Subcutaneous adipose tissue (tissue), 4 donors: Measurements from ENCODE around the gene MPST. TPM values are rescaled to one million over a fixed set of nuclear protein-coding genes. Genes with fewer than 3 reads are reported as not detected.

ENCODE experiments used
- total RNA-seq, 4 donors: library from RNA; depleted of rRNA; stranded (reverse); fragments of >200 nt; gene quantifications; one replicate each; pipeline ENCODE4 v1.1.0, GENCODE V29; 2016
- TF ChIP-seq, protein P1 (sequence below): fragments of 450-650 bp; IDR thresholded peaks from one replicate; pipeline ENCODE4 v1.5.1; 2016; ENCODE audit warnings: low read depth, mild to moderate bottlenecking, control low read depth, antibody characterized with exemption, moderate library complexity

The MPST gene
- total RNA-seq, 4 donors from 2014 or later, result 61.1 to 320 (median 149) TPM

DNA sequence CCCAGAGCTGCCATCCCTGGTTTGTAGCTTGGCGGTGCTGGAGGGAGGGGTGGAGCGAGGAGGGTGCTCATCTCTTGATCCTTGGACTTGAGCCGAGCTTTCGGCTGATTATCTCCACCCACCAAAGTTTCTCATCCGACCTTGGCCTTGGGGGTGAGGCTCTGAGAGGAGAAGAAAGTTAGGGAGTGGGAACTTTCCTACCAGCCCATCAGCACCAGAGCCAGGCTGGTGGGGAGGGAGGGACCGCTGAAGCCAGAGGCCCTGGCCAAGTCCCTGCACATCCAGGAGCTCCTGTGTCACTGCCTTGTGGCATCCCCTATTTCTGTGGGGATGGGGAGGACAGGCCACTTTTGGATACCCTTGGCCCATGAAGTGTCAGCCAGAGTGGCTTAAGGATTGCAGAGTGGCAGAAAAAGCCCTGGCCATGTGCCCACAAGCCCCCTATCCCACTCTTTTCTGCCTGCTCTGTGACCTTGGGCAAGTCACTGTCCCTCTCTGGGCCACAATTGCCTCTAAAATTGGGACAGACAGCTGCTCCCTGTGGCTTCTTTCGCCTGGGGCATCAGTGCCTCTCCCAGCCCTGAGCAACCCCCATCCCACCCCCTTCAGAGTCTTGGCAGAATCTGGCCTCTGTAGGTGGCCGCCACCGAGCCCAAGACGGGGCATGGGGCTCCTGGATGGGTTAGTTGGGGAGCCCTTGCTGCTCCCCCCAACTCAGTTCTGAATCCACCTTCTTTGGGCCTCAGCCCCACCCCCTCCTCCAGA lies 42.3 kb downstream of the MPST start:
- TF ChIP-seq, protein P1, sequence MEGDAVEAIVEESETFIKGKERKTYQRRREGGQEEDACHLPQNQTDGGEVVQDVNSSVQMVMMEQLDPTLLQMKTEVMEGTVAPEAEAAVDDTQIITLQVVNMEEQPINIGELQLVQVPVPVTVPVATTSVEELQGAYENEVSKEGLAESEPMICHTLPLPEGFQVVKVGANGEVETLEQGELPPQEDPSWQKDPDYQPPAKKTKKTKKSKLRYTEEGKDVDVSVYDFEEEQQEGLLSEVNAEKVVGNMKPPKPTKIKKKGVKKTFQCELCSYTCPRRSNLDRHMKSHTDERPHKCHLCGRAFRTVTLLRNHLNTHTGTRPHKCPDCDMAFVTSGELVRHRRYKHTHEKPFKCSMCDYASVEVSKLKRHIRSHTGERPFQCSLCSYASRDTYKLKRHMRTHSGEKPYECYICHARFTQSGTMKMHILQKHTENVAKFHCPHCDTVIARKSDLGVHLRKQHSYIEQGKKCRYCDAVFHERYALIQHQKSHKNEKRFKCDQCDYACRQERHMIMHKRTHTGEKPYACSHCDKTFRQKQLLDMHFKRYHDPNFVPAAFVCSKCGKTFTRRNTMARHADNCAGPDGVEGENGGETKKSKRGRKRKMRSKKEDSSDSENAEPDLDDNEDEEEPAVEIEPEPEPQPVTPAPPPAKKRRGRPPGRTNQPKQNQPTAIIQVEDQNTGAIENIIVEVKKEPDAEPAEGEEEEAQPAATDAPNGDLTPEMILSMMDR, result no peak

DNA sequence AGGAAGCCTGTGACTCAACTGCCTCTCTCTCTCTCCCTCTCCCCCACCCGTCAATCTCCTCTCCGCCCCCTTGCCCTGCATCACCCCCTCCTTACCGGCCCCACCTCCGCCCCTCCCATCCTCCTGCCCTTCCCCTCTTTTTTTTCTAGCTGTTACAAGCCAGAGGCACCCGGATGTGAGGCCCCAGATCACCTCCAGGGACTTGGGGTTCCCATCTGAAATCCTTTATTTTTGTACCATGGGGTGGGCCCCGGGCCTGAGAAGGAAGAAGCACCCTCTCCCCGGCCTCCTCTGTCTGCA lies 42.8 kb downstream of the MPST start:
- TF ChIP-seq, protein P1, result no peak

DNA sequence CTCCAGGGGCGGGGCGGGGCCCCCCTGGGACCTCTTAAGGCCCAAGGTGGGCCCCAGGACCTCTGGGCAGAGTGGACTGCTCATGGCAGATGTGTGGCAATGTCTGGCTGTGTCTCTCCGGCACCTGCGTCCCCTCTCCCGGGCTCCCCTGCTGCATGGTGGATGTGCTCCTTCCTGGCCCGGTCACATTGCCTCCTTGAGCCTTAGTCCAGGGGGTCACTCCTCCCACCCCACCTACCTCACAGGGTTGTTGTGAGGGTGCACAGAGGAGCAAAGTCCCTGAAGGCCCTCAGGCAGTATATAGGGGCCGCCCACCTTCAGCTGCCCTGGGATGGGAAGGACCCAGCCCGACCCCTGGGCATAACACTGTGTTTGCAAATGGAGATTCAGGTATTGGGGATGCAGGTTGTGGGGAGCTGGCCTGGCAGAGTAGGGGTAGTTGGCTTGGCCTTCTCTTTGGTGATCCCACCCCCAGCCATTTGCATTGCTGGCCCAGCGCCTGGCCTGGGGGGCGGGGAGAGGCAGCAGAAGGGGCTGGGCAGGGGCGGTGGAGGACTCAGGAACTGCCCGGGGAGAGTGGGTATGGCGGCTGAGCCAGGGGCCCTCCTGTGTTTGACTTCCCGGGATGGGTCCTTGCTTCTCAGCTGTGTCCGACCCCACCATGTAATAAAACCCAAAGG lies 43.3 kb downstream of the MPST start:
- TF ChIP-seq, protein P1, result no peak

DNA sequence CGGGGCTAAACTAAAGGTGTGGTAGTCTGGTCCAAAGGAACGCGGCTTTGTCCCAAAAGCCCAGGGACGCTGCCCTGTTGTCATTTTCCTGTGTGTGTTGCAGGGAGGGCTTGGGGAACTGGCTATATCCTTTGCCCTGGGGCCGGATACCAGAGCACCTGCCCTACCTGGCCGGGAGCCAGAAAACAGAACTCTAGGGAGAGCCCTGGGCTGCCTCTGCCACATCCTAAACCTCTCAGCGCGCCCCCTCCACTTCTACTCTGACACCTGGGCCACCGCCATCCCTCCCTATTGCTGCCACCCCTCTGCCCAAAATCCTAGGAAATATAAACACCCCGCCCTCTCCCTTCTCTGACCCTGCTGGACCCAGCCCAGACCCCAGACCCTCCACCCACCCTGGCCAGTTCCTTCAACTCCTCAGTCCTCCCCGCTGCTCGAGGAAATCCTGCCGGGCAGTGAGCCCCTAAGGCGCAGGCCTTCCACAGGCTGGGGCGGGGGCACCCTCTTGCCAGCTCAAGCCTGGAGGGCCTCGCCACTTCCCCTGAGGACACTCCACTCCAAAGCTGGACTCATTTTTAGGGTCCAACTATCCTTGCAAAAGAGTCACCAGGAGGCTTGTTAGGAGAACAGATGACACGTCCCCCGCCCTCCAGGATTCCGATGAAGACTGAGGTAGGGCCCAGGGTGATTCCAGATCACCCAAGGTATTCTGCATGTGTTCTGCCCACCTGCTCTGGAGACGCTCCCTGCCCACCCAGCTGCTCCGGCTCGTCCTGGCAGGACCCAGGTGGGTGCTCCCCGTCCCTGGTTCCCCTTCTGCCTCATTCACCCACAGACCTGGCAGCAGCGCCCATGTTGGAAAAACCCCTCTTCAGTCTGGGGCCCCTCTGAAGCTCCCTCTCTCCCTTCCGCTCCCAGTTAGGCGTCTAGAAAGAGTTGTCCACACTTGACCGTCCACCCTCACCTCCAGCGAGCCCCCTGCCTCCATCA lies 44.2 kb downstream of the MPST start:
- TF ChIP-seq, protein P1, result no peak

DNA sequence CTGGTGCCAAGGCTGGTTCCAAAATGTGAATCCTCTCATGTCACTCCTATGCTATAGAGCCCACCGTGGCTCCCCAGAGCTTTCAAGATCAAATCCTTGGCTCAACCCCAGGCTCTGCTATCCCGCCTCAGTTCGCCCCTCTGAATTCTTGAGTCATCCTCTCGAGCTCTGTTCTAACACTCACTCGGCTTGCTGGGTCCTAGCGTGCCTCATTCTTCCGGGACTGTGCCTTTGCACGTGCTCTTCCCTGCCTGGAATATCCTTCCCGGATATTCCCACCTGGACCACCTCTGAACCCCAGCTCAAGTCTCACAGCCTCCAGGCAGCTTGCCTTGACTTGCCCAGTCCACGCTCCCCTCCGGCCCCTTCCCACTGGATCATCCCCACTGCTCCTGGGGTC lies 45.0 kb downstream of the MPST start:
- TF ChIP-seq, protein P1, result no peak

DNA sequence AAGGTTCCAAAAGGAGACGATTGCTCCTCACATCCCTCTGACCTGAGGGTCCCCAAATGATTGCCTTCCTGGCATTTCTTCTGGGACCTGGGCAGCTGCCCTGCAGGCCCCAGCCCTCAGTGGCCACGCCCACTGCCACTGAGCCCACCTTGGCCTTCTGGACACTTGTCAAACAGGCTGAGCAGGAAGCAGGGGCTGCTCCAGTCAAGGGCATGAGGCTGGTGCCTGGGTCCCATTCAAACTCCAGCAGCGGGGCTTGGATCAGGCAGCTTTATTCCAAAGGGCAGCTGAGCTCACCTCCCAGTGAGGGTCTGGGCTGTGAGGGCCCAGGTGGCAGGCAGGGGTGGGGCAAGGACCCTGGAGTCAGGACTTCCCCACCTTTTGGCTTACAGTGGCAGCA lies 45.6 kb downstream of the MPST start:
- TF ChIP-seq, protein P1, result no peak

DNA sequence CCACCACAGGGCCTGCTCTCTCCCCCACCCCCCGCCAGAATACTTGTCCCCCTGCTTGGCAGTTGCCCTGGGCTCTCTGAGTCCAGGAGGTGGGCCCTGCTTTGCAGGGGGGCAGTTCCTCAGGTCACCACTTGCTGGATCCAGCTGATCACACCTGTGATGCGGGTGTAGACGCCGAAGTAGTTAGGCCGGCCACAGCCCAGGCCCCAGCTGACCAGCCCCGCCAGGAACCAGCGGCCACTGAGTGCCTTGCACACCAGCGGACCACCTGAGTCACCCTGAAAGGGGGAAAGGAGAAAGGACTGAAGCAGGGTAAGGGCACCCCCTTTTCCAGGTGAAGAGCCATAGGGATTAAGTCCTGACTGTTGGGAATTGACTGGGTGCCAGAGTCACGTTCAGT lies 46.4 kb downstream of the MPST start:
- TF ChIP-seq, protein P1, result no peak
